GM20431 (cell line): ENCODE measurements around the gene ADAM12.

ENCODE experiments used
- in situ Hi-C: fragments of 300-500 bp; cut with MseI, MboI; formaldehyde crosslinking; loops from one replicate; pipeline ENCODE4 v1.15.0; 2020; ENCODE audit warnings: low sequenced_read_pairs; ENCODE audit not compliant: unreplicated experiment

Gene ADAM12

GRCh38 chr10:126011995-126012394, 376.3 kb downstream of the ADAM12 start:
- in situ Hi-C loops: no loop called here

- in situ Hi-C loops: no loop called here
These were observed 378.6 kb downstream of the ADAM12 start for GRCh38 chr10:126009650-126010049.

DNA sequence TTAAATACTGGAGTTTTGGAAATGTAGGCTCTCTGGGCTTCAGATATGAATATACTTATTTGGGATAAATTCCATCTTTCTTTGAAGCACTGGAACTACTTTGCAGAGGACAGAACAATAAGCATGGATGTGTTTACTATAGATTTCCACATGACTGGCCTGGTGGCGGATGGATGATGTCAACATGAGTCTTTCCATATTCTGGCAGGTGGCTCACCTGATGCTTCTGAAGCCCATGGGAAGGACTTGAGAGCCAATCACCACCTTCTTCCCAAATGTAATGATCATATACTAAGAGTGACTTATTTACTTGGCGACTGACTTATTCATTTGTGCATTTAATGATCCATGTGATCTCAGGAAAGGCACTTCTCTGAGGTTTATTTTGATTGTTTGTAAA, 381.4 kb downstream of the ADAM12 start:
- in situ Hi-C loops: no loop called here

GRCh38 chr10:126006264-126006663, 382.0 kb downstream of the ADAM12 start:
- in situ Hi-C loops: no loop called here

DNA sequence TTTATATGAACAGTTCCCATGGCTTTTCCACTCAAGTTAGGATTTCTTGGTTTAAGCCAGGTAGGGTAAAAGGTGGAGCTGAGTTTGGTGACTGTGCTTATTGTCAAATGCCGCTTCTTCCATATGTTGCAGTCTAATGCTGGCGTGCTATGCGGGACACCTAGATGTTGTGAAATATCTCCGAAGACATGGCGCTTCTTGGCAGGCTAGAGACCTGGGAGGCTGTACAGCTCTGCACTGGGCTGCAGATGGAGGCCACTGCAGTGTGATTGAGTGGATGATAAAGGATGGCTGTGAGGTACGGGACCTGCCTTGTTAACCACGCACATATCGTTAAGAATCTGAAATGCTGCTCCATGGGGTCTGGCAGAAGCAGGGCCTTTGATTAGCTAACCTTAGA, 383.5 kb downstream of the ADAM12 start:
- in situ Hi-C loops: no loop called here

DNA sequence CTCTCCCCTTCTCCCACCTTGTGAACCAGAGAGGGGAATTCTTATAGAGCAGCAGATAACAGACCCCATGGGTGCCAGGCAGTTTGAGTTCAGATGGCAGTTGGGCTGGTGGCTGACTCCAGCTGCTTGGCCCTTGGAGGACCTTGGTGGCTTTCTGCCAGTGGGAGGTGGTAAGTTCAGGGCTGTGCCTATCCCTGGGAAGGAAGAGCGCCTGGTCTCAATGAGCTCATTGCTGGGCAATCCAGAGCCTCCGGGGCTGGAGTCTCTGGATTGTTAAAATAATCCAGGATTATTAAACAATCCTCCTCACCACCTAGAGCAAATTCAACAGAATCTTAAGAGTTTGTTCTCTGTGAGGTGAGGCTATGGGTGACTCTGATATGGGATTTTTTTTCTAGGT, 386.7 kb downstream of the ADAM12 start:
- in situ Hi-C loops: no loop called here

DNA sequence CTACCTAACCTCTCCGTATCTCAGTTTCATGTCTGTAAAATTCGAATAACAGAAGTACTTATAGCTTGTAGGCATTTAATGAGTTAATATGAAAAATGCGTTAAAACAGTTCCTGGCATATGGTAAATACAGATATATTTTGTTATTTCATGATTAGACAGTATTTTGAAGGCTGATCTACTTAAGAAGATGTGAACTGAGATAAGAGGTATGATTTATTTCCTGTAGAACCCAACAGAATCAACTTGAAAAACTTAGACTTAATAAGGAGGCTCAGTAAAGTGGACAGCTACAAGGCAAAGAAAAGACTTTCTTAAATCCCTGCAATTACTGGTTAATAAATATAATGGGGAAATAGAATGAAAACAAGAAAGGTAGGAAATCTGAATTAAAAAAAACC, 388.6 kb downstream of the ADAM12 start:
- in situ Hi-C loops: loop anchor here (25.0 kb wide), 1 partner anchor 1863 kb away; no protein-coding TSS in a partner anchor

GRCh38 chr10:125997586-125997985, 390.7 kb downstream of the ADAM12 start:
- in situ Hi-C loops: loop anchor here (25.0 kb wide), 1 partner anchor 1865 kb away; no protein-coding TSS in a partner anchor

DNA sequence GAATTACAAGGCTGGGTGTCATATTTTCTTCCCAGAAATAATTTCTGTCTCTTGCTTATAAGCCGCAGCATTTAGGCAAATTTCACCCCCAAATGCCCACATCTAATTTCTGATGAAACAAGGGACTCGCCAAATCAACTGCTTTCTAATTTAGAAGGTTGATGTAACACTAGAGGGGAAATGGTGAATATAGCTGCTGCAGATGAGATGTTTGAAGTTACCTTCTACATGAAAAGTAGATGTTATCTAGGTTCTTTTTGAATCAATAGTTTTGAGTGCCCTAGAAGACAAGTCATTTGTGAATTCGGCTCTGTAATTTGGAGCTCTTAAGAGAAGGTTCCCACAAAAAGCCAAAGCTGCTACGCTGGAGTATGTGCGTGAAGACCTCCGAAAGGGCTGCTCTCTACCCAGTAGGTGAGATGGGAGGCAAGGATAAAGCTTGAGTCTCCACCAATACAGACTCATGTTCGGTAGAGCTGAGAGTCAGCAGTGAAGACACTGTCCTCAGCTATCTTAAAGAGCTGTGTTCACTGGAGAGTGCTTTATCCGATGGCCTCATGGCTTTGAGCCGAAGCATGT, 392.5 kb downstream of the ADAM12 start:
- in situ Hi-C loops: loop anchor here (25.0 kb wide), 1 partner anchor 1866 kb away; no protein-coding TSS in a partner anchor

GRCh38 chr10:125994601-125995000, 393.7 kb downstream of the ADAM12 start:
- in situ Hi-C loops: loop anchor here (25.0 kb wide), 1 partner anchor 1868 kb away; no protein-coding TSS in a partner anchor

- in situ Hi-C loops: loop anchor here (25.0 kb wide), 1 partner anchor 1870 kb away; no protein-coding TSS in a partner anchor
These were observed 396.0 kb downstream of the ADAM12 start for GRCh38 chr10:125992254-125992653.

DNA sequence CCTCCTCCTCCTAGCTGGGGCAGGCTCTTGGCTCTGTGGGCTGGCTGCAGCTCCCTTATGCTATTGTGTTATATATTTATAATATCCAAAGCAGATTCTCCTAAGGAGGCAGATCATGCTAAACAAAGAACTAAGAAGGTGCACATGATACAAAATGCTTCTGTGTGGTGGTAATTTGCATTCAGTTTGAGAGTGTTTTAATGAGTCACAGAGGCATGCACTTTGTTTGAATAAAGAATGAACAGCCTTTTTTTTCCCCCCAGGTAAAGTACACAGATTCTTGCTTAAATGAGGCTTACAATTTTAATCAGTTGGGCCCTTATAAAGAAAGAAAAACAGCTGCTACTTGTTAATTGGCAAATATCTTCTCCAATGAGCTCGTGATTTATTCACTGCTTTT, 396.9 kb downstream of the ADAM12 start:
- in situ Hi-C loops: loop anchor here (25.0 kb wide), 1 partner anchor 1871 kb away; no protein-coding TSS in a partner anchor

GRCh38 chr10:125990974-125991373, 397.3 kb downstream of the ADAM12 start:
- in situ Hi-C loops: loop anchor here (25.0 kb wide), 1 partner anchor 1871 kb away; no protein-coding TSS in a partner anchor

- in situ Hi-C loops: loop anchor here (25.0 kb wide), 1 partner anchor 1873 kb away; no protein-coding TSS in a partner anchor
These were observed 398.5 kb downstream of the ADAM12 start for GRCh38 chr10:125989791-125990190.

- in situ Hi-C loops: loop anchor here (25.0 kb wide), 1 partner anchor 1877 kb away; no protein-coding TSS in a partner anchor
These were observed 402.6 kb downstream of the ADAM12 start for GRCh38 chr10:125985557-125986240.

- in situ Hi-C loops: loop anchor here (25.0 kb wide), 1 partner anchor 1877 kb away; no protein-coding TSS in a partner anchor
These were observed 403.3 kb downstream of the ADAM12 start for GRCh38 chr10:125984865-125985495.

DNA sequence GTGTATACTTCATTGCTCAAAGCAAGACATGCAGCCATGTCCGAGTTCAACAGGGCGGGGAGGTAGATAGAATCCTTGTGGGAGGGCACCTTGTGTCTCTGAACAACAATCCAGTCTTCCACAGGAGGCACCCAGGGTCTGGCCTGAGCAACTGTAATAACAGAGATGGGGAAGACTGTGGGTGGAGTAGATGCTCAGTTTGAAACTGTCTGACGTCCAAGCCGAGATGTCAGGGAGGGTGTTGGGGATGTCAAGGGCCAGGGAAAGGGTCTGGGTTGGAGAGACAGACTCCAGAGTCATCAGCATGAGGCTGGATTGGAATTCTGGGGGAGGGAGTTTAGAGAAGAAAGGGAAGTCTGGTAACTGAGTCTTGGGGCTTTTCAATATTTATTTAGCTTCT, 403.9 kb downstream of the ADAM12 start:
- in situ Hi-C loops: loop anchor here (25.0 kb wide), 1 partner anchor 1878 kb away; no protein-coding TSS in a partner anchor

- in situ Hi-C loops: loop anchor here (25.0 kb wide), 1 partner anchor 1879 kb away; no protein-coding TSS in a partner anchor
These were observed 404.6 kb downstream of the ADAM12 start for GRCh38 chr10:125983656-125984055.

DNA sequence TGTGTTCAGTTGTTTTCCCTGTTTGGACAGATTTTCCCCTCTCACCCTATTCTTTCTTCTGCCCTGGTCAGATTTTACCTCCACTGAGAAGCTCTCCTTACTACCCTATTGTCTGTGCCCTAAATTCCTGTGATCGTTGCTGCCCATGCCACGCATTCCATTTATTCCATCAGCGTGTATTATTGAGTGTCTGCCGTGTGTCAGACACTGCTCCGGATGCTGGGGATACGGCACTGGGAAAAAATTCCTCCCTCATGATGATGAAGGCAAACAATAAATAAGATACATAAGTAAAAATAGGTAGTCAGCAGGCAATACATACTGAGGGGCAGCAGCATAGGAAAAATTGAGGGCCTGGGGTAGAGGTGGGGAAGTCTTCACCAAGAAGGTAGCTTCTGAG, 405.1 kb downstream of the ADAM12 start:
- in situ Hi-C loops: loop anchor here (25.0 kb wide), 1 partner anchor 1879 kb away; no protein-coding TSS in a partner anchor

DNA sequence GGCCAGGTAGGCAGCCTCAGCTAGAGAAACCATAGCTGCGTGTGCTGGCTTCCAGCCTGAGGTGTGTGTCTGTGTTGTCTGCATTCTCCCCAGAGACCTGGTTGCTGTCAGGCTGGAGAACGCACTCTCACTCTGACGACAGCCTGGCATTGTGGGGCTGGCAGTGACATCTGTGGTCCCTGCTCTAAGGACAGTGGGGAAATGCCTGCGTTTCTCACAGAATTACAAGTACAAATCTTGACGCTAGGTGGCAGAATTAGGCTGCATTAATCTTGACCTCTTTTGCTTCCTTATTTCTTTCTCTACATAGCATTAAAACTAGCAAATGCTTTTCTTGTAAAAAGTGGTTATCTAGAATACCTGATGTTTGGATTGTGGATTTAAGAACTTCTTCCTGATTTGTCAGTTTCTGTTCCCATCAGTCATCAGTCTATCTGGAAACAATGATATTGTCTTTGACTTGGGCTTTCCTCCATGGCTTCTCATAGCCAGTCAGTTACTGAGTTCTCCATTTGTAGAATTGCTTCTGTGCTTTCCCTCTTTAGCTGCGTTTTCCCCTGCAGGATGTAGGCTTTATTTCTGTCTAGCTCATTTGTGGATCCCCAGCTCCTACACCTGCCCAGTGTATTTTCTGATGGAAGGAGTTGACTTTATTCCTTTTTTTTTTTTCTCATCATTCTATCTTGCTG, 405.9 kb downstream of the ADAM12 start:
- in situ Hi-C loops: loop anchor here (25.0 kb wide), 1 partner anchor 1880 kb away; no protein-coding TSS in a partner anchor
